Measurements from ENCODE around the gene CADPS2.

Gene CADPS2

GRCh38 chr7:122453432-122453831, 432.8 kb downstream of the CADPS2 start:
- DNase-seq (ENCODE audit: low read depth), result no peak

- no peak for DNase-seq (ENCODE audit: low read depth)
Observed at GRCh38 chr7:122448893-122449589, 437.2 kb downstream of the CADPS2 start.

GRCh38 chr7:122442929-122443328, 443.3 kb downstream of the CADPS2 start:
- DNase-seq (ENCODE audit: low read depth), result no peak

- no peak for DNase-seq (ENCODE audit: low read depth)
Observed at GRCh38 chr7:122438492-122438891, 447.8 kb downstream of the CADPS2 start.

GRCh38 chr7:122438006-122438405, 448.3 kb downstream of the CADPS2 start:
- DNase-seq (ENCODE audit: low read depth), result no peak

GRCh38 chr7:122433765-122434164, 452.5 kb downstream of the CADPS2 start:
- no peak for DNase-seq (ENCODE audit: low read depth)

GRCh38 chr7:122430710-122431109, 455.6 kb downstream of the CADPS2 start:
- no peak for DNase-seq (ENCODE audit: low read depth)

GRCh38 chr7:122429926-122430325, 456.3 kb downstream of the CADPS2 start:
- DNase-seq (ENCODE audit: low read depth), result no peak

GRCh38 chr7:122425731-122426130, 460.5 kb downstream of the CADPS2 start:
- no peak for DNase-seq (ENCODE audit: low read depth)

GRCh38 chr7:122423591-122423990, 462.7 kb downstream of the CADPS2 start:
- DNase-seq (ENCODE audit: low read depth), result no peak

GRCh38 chr7:122416336-122416735, 469.9 kb downstream of the CADPS2 start:
- DNase-seq (ENCODE audit: low read depth), result peak; percentile 9

- no peak for DNase-seq (ENCODE audit: low read depth)
Observed at GRCh38 chr7:122415510-122415909, 470.8 kb downstream of the CADPS2 start.

GRCh38 chr7:122413339-122413738, 472.9 kb downstream of the CADPS2 start:
- DNase-seq (ENCODE audit: low read depth), result no peak

- peak; percentile 30 for DNase-seq (ENCODE audit: low read depth)
Observed at GRCh38 chr7:122412883-122413282, 473.4 kb downstream of the CADPS2 start.

GRCh38 chr7:122412441-122412840, 473.8 kb downstream of the CADPS2 start:
- peak; percentile 3 for DNase-seq (ENCODE audit: low read depth)

- DNase-seq (ENCODE audit: low read depth), result no peak
Observed at GRCh38 chr7:122407195-122407594, 479.1 kb downstream of the CADPS2 start.

- DNase-seq (ENCODE audit: low read depth), result no peak
Observed at GRCh38 chr7:122403113-122403512, 483.1 kb downstream of the CADPS2 start.

GRCh38 chr7:122402235-122402634, 484.0 kb downstream of the CADPS2 start:
- DNase-seq (ENCODE audit: low read depth), result no peak

GRCh38 chr7:122397381-122397780, 488.9 kb downstream of the CADPS2 start:
- DNase-seq (ENCODE audit: low read depth), result no peak

- DNase-seq (ENCODE audit: low read depth), result no peak
Observed at GRCh38 chr7:122394512-122394911, 491.7 kb downstream of the CADPS2 start.

GRCh38 chr7:122384528-122384927, 501.7 kb downstream of the CADPS2 start:
- no peak for DNase-seq (ENCODE audit: low read depth)

GRCh38 chr7:122383934-122384333, 502.3 kb downstream of the CADPS2 start:
- no peak for DNase-seq (ENCODE audit: low read depth)

GRCh38 chr7:122380992-122381391, 505.3 kb downstream of the CADPS2 start:
- no peak for DNase-seq (ENCODE audit: low read depth)

- no peak for DNase-seq (ENCODE audit: low read depth)
Observed at GRCh38 chr7:122379491-122379890, 506.8 kb downstream of the CADPS2 start.

All from non-pigmented ciliary epithelial cell (primary cell).